Activated CD4-positive, alpha-beta memory T cell treated with anti-CD3 and anti-CD28 coated beads for 36 hours (primary cell): ENCODE data around the gene SHISA7. TPM values are rescaled to one million over a fixed set of nuclear protein-coding genes. Genes with fewer than 3 reads are reported as not detected.

ENCODE experiments used
- CTCF ChIA-PET: fragments of 350-600 bp; sonication (Branson Sonifier 250); formaldehyde crosslinking; loops from one replicate; lab custom pipeline; 2021; ENCODE audit warnings: antibody characterized with exemption, inconsistent platforms; lab: Charles Lee
- POLR2A ChIA-PET: fragments of 350-600 bp; sonication (Branson Sonifier 250); formaldehyde crosslinking; loops from one replicate; lab custom pipeline; 2021; ENCODE audit warnings: antibody characterized with exemption; lab: Charles Lee
- DNase-seq: peaks from one replicate; pipeline ENCODE4 v3.0.0-alpha.2; 2020
- H3K27ac Mint-ChIP-seq: one replicate; pipeline ENCODE4 v1.8.0; 2021; ENCODE audit warnings: mixed read lengths
- H3K27me3 Mint-ChIP-seq: one replicate; pipeline ENCODE4 v1.8.0; 2021; ENCODE audit warnings: mixed read lengths
- H3K36me3 Mint-ChIP-seq: one replicate; pipeline ENCODE4 v1.8.0; 2021; ENCODE audit warnings: mixed read lengths
- H3K4me1 Mint-ChIP-seq: one replicate; pipeline ENCODE4 v1.8.0; 2021; ENCODE audit warnings: low read depth, mixed read lengths
- H3K4me3 Mint-ChIP-seq: one replicate; pipeline ENCODE4 v1.8.0; 2021; ENCODE audit warnings: mild to moderate bottlenecking, mixed read lengths
- H3K9me3 Mint-ChIP-seq: one replicate; pipeline ENCODE4 v1.8.0; 2021; ENCODE audit warnings: mixed read lengths
- intact Hi-C: fragments of 100-400 bp; cut with micrococcal nuclease; formaldehyde crosslinking; loops from one replicate; pipeline ENCODE4 v1.15.1; 2023
- total RNA-seq, 2 experiments: library from RNA; stranded (reverse); gene quantifications; one replicate each; pipeline ENCODE4 v1.2.3, GENCODE V29; 2021

The SHISA7 gene
- total RNA-seq, 2 experiments from 2014 or later = not detected

GRCh38 chr19:55466241-55466614 lies 23.1 kb upstream of the SHISA7 start:
- Mint-ChIP-seq H3K27me3 (peaks cover 2% of the 10 kb centered on the region), H3K9me3 (no peaks in the 10 kb centered on the region), H3K4me3 (no peak overlapping the region), H3K36me3 (no peaks in the 10 kb centered on the region), H3K4me1 (peaks cover 12% of the 10 kb centered on the region), H3K27ac (no peak overlapping the region)
- CTCF ChIA-PET = interaction anchor here (0.6 to 3.6 kb wide), 10 partner anchors 10 to 325 kb away, joined by 3 to 93 read pairs (median 11); partner anchors contain the start of gene ZNF628
- intact Hi-C loops = loop anchor here (5.0 kb wide), 1 partner anchor 166 kb away; no protein-coding TSS in a partner anchor
- POLR2A ChIA-PET = interaction anchor here (0.6 to 1.1 kb wide), 2 partner anchors 10 to 285 kb away, joined by 3 to 6 read pairs; partner anchors contain the start of gene ZNF628
- no peak for DNase-seq

GRCh38 chr19:55465460-55466240 lies 22.6 kb upstream of the SHISA7 start:
- DNase-seq = no peak
- Mint-ChIP-seq H3K4me1 (peaks cover 16% of the 10 kb centered on the region), H3K4me3 (no peak overlapping the region), H3K27ac (no peak overlapping the region), H3K9me3 (no peaks in the 10 kb centered on the region), H3K36me3 (no peaks in the 10 kb centered on the region), H3K27me3 (peaks cover 2% of the 10 kb centered on the region)
- POLR2A ChIA-PET = no interaction called here
- intact Hi-C loops = loop anchor here (5.0 kb wide), 1 partner anchor 167 kb away; no protein-coding TSS in a partner anchor
- CTCF ChIA-PET = interaction anchor here (2.4 to 3.6 kb wide), 3 partner anchors 10 to 38 kb away, joined by 11 to 93 read pairs (median 48); partner anchors contain the start of gene ZNF628

DNA sequence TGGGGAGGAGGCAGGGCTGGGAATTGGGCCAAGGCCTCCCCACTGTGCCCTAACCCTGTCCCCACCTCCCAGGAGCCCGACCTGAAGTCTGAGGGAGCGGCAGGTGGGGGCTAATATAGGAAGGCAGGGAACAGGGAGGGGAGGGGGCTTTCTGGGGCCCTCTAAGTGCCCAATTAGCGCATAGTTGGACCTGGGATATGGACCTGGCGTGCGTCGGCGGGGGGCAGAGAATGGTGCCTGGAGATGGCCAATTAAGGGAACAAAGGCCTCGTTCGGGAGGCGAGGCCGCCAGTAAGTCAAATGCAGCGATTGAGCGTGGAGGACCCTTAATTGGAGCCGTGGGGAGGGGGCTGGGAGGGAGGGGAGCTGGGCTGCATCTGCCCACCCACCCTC lies 21.6 kb upstream of the SHISA7 start, which contains the start of gene C19orf85:
Gene C19orf85 (minus strand): TSS at position 90 of the 393 bp plus-strand sequence. CDS start 197 bp downstream, outside the sequence.
- Mint-ChIP-seq H3K36me3 (no peaks in the 10 kb centered on the region), H3K27ac (no peak within 1 kb of the TSS), H3K27me3 (peaks cover 2% of the 10 kb centered on the region), H3K4me3 (no peak within 1 kb of the TSS), H3K4me1 (peaks cover 24% of the 10 kb centered on the region), H3K9me3 (no peaks in the 10 kb centered on the region)
- intact Hi-C loops = loop anchor here (5.0 kb wide), 1 partner anchor 168 kb away; no protein-coding TSS in a partner anchor
- ChIA-PET POLR2A (no interaction called here), CTCF (no interaction called here)
- no peak for DNase-seq

DNA sequence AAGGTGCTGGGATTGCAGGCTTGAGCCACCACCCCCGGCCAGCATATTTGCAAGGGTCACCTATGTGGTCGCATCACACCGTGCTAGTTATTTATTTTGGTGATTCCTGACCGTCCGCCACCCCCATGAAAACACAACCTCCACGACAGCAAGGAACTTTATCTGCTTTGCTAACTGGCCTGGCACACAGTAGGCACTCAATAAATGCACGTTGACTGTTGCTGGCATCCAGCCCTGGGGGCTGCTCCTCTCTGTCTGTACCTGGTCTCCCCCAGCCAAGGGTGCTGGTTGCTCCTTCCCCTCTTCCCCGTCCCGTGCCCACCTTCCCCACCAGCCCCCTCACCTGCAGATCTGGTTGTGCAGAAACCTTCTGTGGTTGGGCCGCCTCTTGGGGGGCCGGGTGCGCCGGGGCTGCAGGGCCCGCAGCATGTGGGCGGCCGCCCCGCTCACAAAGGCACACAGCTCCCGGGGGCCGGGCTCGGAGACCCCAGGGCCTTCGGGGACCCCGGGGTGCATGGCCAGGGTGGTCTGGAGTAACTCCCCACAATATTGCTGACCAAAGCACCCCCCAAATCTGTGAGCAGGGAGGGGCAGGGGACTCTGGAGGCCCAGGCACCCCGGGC lies 21.1 kb upstream of the SHISA7 start:
- Mint-ChIP-seq H3K27me3 (peaks cover 2% of the 10 kb centered on the region), H3K36me3 (no peaks in the 10 kb centered on the region), H3K4me1 (peaks cover 24% of the 10 kb centered on the region), H3K4me3 (no peak overlapping the region), H3K9me3 (no peaks in the 10 kb centered on the region), H3K27ac (no peak overlapping the region)
- POLR2A ChIA-PET = no interaction called here
- DNase-seq = no peak
- intact Hi-C loops = no loop called here
- CTCF ChIA-PET = no interaction called here

- intact Hi-C loops = no loop called here
- H3K27ac Mint-ChIP-seq = no peak overlapping the region
- H3K4me3 Mint-ChIP-seq = no peak overlapping the region
- peaks cover 2% of the 10 kb centered on the region for H3K27me3 Mint-ChIP-seq
- no peaks in the 10 kb centered on the region for H3K36me3 Mint-ChIP-seq
- H3K4me1 Mint-ChIP-seq = peaks cover 24% of the 10 kb centered on the region
- ChIA-PET CTCF (interaction anchor here (1.6 kb wide), 1 partner anchor 14 kb away, joined by 3 read pairs; no protein-coding TSS in a partner anchor), POLR2A (no interaction called here)
- no peak for DNase-seq
- no peaks in the 10 kb centered on the region for H3K9me3 Mint-ChIP-seq
Observed at GRCh38 chr19:55463583-55464031, 20.5 kb upstream of the SHISA7 start.

DNA sequence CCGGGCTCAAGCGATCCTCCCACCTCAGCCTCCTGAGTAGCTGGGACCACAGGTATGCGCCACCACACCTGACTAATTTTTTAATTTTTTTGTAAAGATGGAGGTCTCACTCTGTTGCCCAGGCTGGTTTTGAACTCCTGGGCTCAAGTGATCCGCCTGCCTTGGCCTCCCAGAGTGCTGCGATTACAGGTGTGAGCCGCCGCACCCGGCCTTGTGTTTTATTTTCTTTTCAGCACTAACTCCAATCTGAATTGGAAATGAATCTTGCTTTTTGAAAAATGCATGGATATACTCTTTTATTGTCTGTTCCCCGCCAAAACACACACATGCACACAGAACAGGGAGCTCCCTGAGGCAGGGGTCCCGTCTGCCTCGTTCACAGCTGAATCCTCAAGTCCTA lies 19.6 kb upstream of the SHISA7 start:
- Mint-ChIP-seq H3K27me3 (peaks cover 2% of the 10 kb centered on the region), H3K9me3 (no peaks in the 10 kb centered on the region), H3K27ac (no peak overlapping the region), H3K36me3 (no peaks in the 10 kb centered on the region), H3K4me3 (peak overlapping the region; percentile 91), H3K4me1 (peaks cover 21% of the 10 kb centered on the region)
- ChIA-PET POLR2A (no interaction called here), CTCF (interaction anchor here (1.6 kb wide), 1 partner anchor 14 kb away, joined by 3 read pairs; no protein-coding TSS in a partner anchor)
- no peak for DNase-seq
- intact Hi-C loops = no loop called here

- Mint-ChIP-seq H3K9me3 (no peaks in the 10 kb centered on the region), H3K27me3 (peaks cover 2% of the 10 kb centered on the region), H3K4me3 (peak overlapping the region; percentile 91), H3K27ac (peak overlapping the region; percentile 84), H3K36me3 (no peaks in the 10 kb centered on the region), H3K4me1 (peaks cover 21% of the 10 kb centered on the region)
- no peak for DNase-seq
- ChIA-PET CTCF (interaction anchor here (0.6 to 1.6 kb wide), 9 partner anchors 14 to 321 kb away, joined by 3 to 19 read pairs (median 3); partner anchors contain the start of genes ZNF628 and ZNF865), POLR2A (interaction anchor here (0.7 to 1.0 kb wide), 6 partner anchors 9 to 123 kb away, joined by 3 to 7 read pairs (median 4); partner anchors contain the start of genes KMT5C, UBE2S and ZNF628)
- intact Hi-C loops = loop anchor here (1.0 to 2.0 kb wide), 3 partner anchors 15 to 203 kb away; partner anchors contain the start of genes KMT5C, PPP6R1 and ZNF628
Observed at GRCh38 chr19:55461974-55462626, 19.0 kb upstream of the SHISA7 start.

DNA sequence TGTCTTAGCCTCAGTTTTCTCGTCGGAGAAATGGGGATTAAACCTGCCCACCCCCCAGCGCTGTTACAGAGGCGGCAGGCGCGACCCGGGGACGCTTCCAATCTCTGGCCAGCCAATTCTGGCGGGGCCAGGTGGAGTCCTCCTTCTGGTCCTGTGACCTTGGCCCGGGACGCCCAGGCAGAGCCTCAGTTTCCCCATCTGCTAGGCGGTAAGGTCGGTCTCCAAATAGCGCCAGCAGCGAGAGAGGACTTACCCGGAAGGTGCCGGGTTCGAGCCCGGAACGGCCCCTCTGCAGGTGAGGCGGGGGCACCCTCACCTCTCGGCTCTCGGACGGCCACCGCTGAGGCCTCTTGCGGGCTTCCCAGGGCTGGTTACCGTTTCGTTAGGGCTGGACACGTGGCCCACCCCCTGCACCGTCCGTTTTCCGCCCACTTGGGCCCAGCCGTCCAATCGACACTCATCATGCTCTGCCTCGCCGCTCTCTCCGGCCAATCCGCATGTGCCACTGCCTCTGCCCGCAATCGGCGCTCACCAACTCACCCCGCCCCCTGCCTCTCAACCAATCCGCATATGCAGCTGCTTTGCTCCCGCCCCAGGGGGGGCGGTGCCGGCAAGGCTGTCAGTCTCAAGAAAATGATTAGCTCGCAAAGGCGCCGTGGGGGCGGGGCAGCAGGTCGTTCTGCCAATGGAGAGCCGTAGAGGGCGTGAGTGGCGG lies 18.3 kb upstream of the SHISA7 start, which contains the start of gene ISOC2:
Gene ISOC2 (minus strand): TSS at position 384 of the 715 bp plus-strand sequence. CDS start 5,156 bp downstream, outside the sequence.
- H3K4me3 Mint-ChIP-seq = peak within 1 kb of the TSS; percentile 91
- no peaks in the 10 kb centered on the region for H3K9me3 Mint-ChIP-seq
- intact Hi-C loops = loop anchor here (1.0 to 2.0 kb wide), 3 partner anchors 15 to 202 kb away; partner anchors contain the start of genes KMT5C, PPP6R1 and ZNF628
- peaks cover 2% of the 10 kb centered on the region for H3K27me3 Mint-ChIP-seq
- H3K27ac Mint-ChIP-seq = peak within 1 kb of the TSS; percentile 84
- H3K4me1 Mint-ChIP-seq = peaks cover 21% of the 10 kb centered on the region
- DNase-seq = peak; percentile 100
- H3K36me3 Mint-ChIP-seq = no peaks in the 10 kb centered on the region
- ChIA-PET CTCF (interaction anchor here (0.6 to 1.0 kb wide), 8 partner anchors 15 to 320 kb away, joined by 3 to 19 read pairs (median 4); partner anchors contain the start of genes ZNF628 and ZNF865), POLR2A (interaction anchor here (0.7 to 1.0 kb wide), 6 partner anchors 10 to 122 kb away, joined by 3 to 7 read pairs (median 4); partner anchors contain the start of genes KMT5C, UBE2S and ZNF628)

- POLR2A ChIA-PET = interaction anchor here (1.2 kb wide), 1 partner anchor 17 kb away, joined by 3 read pairs; no protein-coding TSS in a partner anchor
- peak overlapping the region; percentile 91 for H3K4me3 Mint-ChIP-seq
- H3K9me3 Mint-ChIP-seq = no peaks in the 10 kb centered on the region
- peaks cover 21% of the 10 kb centered on the region for H3K4me1 Mint-ChIP-seq
- CTCF ChIA-PET = no interaction called here
- H3K27ac Mint-ChIP-seq = peak overlapping the region; percentile 13
- intact Hi-C loops = loop anchor here (1.0 to 2.0 kb wide), 3 partner anchors 16 to 201 kb away; partner anchors contain the start of genes KMT5C, PPP6R1 and ZNF628
- peak; percentile 59 for DNase-seq
- H3K27me3 Mint-ChIP-seq = peaks cover 2% of the 10 kb centered on the region
- H3K36me3 Mint-ChIP-seq = no peaks in the 10 kb centered on the region
Observed at GRCh38 chr19:55460670-55461258, 17.7 kb upstream of the SHISA7 start.
